ENCODE data around the gene GRPEL1.

DNA sequence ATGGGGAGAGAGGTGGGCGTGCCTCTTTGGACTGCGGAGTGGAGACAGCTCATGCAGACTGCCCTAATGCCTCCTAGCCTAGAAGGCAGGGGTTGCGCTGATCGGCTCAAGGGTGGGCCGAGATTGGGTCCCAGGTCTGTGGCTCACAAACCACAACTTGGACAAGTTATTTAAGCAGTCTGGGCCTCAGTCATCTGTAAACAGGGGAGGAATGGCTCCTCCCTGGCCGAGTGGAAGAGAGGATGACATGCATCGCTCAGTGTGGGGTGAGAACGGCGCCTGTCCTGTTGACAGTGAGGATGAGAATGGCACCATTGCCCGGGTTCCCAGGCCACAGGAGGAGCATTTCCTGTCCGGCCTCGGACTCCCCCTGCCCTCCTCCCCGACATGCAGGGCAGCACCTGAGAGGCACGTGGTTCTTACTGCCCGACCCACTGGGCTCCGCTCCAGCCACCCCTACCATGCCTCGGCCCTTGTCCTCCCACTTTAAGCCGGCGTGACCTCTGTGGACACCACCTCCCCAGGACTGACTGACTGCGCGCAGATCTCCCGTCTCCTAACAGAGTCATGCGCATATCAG, 40.3 kb upstream of the GRPEL1 start:
- TF ChIP-seq POLR2A (IDR thresholded peaks at IDR 0.05; ENCODE audit: low read length) (no peak), CBX8 (IDR thresholded peaks at IDR 0.05) (no peak), ESRRA (IDR thresholded peaks at IDR 0.05; ENCODE audit: borderline replicate concordance, low read length) (no peak), TP53 (CRISPR knock-in tag; IDR thresholded peaks at IDR 0.05) (no peak), BHLHE40 (IDR thresholded peaks at IDR 0.05; ENCODE audit: low read depth, low read length) (no peak), EP300 (IDR thresholded peaks at IDR 0.05) (no peak), CBX2 (IDR thresholded peaks at IDR 0.05; ENCODE audit: borderline replicate concordance, low read depth) (no peak)
- TF ChIP-seq, protein P1, sequence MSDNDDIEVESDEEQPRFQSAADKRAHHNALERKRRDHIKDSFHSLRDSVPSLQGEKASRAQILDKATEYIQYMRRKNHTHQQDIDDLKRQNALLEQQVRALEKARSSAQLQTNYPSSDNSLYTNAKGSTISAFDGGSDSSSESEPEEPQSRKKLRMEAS (IDR thresholded peaks at IDR 0.05) = no peak
- TF ChIP-seq, protein P2, sequence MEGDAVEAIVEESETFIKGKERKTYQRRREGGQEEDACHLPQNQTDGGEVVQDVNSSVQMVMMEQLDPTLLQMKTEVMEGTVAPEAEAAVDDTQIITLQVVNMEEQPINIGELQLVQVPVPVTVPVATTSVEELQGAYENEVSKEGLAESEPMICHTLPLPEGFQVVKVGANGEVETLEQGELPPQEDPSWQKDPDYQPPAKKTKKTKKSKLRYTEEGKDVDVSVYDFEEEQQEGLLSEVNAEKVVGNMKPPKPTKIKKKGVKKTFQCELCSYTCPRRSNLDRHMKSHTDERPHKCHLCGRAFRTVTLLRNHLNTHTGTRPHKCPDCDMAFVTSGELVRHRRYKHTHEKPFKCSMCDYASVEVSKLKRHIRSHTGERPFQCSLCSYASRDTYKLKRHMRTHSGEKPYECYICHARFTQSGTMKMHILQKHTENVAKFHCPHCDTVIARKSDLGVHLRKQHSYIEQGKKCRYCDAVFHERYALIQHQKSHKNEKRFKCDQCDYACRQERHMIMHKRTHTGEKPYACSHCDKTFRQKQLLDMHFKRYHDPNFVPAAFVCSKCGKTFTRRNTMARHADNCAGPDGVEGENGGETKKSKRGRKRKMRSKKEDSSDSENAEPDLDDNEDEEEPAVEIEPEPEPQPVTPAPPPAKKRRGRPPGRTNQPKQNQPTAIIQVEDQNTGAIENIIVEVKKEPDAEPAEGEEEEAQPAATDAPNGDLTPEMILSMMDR (IDR thresholded peaks at IDR 0.05) = no peak

Measured in A549 (cell line).